ENCODE data around the gene TXNIP.

The TXNIP gene

DNA sequence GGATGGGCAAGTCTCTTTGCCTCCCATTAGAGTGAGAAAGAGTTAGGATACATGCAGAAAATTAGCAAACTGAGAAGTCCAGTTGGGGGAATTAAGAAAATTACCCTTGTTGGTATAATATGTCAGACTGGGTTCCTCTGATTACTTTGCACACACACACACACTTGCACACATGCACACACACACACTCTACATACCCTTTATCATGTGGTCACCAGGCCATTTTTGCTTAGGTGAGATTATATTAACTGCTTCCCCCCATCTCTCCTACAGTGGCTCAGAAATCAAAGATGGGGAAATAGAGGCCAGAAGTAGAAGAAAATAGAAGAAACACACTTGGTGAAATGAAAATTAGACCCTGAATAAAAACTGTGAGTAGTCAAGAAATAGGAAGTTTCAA lies 37.6 kb downstream of the TXNIP start:
- Histone ChIP-seq H4K8ac (ENCODE audit: low read length) (no peak overlapping the region), H3K27ac (ENCODE audit: low read length, poor library complexity, severe bottlenecking) (no peak overlapping the region), H2BK12ac (ENCODE audit: low read length in 2 of 2) (no peak overlapping the region), H3K79me1 (replicated peaks; ENCODE audit: low read length, poor library complexity, severe bottlenecking) (peaks cover 11% of the 10 kb centered on the region), H3K4ac (ENCODE audit: low read depth in 1 of 2, low read length in 2 of 2) (no peak overlapping the region), H2BK5ac (ENCODE audit: low read depth, low read length, poor library complexity, severe bottlenecking) (no peak overlapping the region), H3K23ac (ENCODE audit: low read length in 2 of 2) (no peak overlapping the region), H3K4me1 (ENCODE audit: control insufficient read depth, insufficient read depth, low read depth, low read length) (peaks cover 24% of the 10 kb centered on the region), H3K18ac (ENCODE audit: low read depth in 1 of 2, low read length in 2 of 2) (no peak overlapping the region), H4K91ac (ENCODE audit: low read length) (no peak overlapping the region), H3K36me3 (ENCODE audit: control insufficient read depth in 1 of 2, insufficient read depth in 2 of 2, low read depth in 1 of 2, low read length in 2 of 2) (no peaks in the 10 kb centered on the region), H2BK120ac (ENCODE audit: low read depth, low read length) (no peak overlapping the region), H3K9ac (ENCODE audit: low read length) (peak overlapping the region; percentile 62), H2AFZ (ENCODE audit: low read depth, low read length) (no peak overlapping the region), H3K4me2 (ENCODE audit: low read length, poor library complexity, severe bottlenecking) (no peak overlapping the region), H2BK15ac (ENCODE audit: low read depth, poor library complexity, severe bottlenecking) (no peak overlapping the region), H3K9me3 (ENCODE audit: control insufficient read depth, low read length) (no peaks in the 10 kb centered on the region), H3K4me3 (ENCODE audit: insufficient read depth in 1 of 2, low read depth in 1 of 2, low read length in 2 of 2) (no peak overlapping the region), H3K27me3 (ENCODE audit: control insufficient read depth in 1 of 2, insufficient read depth in 1 of 2, low read length in 2 of 2) (no peaks in the 10 kb centered on the region), H2AK5ac (ENCODE audit: low read length, severe bottlenecking) (no peak overlapping the region), H3K14ac (ENCODE audit: low read length in 2 of 2) (no peak overlapping the region)
- no peak for DNase-seq

DNA sequence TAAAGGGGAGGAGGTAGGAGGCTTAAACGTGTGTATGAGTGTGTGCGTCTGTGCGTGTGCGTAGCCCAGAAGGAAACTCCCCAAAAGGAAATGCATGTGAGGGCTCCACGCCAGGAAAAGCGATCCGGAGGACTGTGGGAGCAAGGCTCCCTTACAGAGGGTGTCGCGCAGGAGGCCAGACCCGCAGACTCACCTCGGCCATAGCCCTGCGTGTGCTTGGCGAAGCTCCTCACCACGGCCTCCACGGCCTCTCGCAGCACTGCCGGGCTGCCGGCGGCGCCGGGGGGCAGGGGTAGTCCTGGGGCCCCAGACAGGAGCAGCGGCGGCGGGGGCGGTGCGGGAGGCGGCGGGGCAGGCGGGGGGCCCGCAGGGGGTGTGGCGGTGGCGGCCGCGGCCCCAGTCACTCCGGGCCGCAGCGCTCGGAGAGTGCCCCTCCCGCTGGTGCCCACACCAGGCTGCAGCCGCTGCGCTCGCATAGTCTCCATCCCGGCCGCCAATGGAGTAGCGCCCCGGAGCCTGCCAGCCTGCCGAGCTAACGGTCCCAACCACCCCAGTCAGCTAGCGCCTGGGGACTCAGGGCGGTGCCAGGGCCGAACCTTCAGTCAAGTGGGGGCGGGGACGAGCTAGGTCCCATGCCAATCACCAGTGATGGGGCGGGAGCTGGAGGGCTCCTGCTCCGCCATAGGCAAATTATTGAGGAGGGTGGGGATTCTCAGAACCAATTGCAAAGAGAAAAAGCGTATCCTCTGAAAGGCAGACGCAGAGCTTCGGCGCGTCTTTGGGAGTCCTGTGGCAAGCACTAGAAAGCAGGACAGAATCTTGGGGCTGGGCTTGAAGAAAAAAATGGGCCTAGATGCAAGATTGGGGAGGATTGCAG lies 38.7 kb downstream of the TXNIP start, which contains the start of gene LIX1L:
Gene LIX1L, minus strand, starts transcription at position 575 of the 877 bp plus-strand sequence. Its CDS starts 90 bp downstream, at position 485.
- DNase-seq: peak; percentile 98
- Histone ChIP-seq H2BK15ac (ENCODE audit: low read depth, poor library complexity, severe bottlenecking) (peak within 1 kb of the TSS; percentile 15), H3K4me3 (ENCODE audit: insufficient read depth in 1 of 2, low read depth in 1 of 2, low read length in 2 of 2) (peak within 1 kb of the TSS; percentile 84 to 90), H3K23ac (ENCODE audit: low read length in 2 of 2) (peak within 1 kb of the TSS in 1 of 2 experiments; percentile 83), H2BK12ac (ENCODE audit: low read length in 2 of 2) (peak within 1 kb of the TSS in 1 of 2 experiments; percentile 93), H3K4me2 (ENCODE audit: low read length, poor library complexity, severe bottlenecking) (peak within 1 kb of the TSS; percentile 66), H3K4ac (ENCODE audit: low read depth in 1 of 2, low read length in 2 of 2) (peak within 1 kb of the TSS; percentile 57 to 92), H3K18ac (ENCODE audit: low read depth in 1 of 2, low read length in 2 of 2) (peak within 1 kb of the TSS; percentile 77 to 96), H2AK5ac (ENCODE audit: low read length, severe bottlenecking) (no peak within 1 kb of the TSS), H2BK120ac (ENCODE audit: low read depth, low read length) (peak within 1 kb of the TSS; percentile 50), H3K36me3 (ENCODE audit: control insufficient read depth in 1 of 2, insufficient read depth in 2 of 2, low read depth in 1 of 2, low read length in 2 of 2) (no peaks in the 10 kb centered on the region), H3K9me3 (ENCODE audit: control insufficient read depth, low read length) (no peaks in the 10 kb centered on the region), H3K4me1 (ENCODE audit: control insufficient read depth, insufficient read depth, low read depth, low read length) (peaks cover 19% of the 10 kb centered on the region), H2BK5ac (ENCODE audit: low read depth, low read length, poor library complexity, severe bottlenecking) (peak within 1 kb of the TSS; percentile 77), H3K27me3 (ENCODE audit: control insufficient read depth in 1 of 2, insufficient read depth in 1 of 2, low read length in 2 of 2) (no peaks in the 10 kb centered on the region), H3K27ac (ENCODE audit: low read length, poor library complexity, severe bottlenecking) (peak within 1 kb of the TSS; percentile 74), H3K9ac (ENCODE audit: low read length) (peak within 1 kb of the TSS; percentile 96), H4K8ac (ENCODE audit: low read length) (peak within 1 kb of the TSS; percentile 78), H3K79me1 (replicated peaks; ENCODE audit: low read length, poor library complexity, severe bottlenecking) (peaks cover 15% of the 10 kb centered on the region), H3K14ac (ENCODE audit: low read length in 2 of 2) (peak within 1 kb of the TSS in 1 of 2 experiments; percentile 99), H4K91ac (ENCODE audit: low read length) (peak within 1 kb of the TSS; percentile 87), H2AFZ (ENCODE audit: low read depth, low read length) (peak within 1 kb of the TSS; percentile 67)
- WGBS: under 1% methylated on average over 43 of the region's 60 CpGs

DNA sequence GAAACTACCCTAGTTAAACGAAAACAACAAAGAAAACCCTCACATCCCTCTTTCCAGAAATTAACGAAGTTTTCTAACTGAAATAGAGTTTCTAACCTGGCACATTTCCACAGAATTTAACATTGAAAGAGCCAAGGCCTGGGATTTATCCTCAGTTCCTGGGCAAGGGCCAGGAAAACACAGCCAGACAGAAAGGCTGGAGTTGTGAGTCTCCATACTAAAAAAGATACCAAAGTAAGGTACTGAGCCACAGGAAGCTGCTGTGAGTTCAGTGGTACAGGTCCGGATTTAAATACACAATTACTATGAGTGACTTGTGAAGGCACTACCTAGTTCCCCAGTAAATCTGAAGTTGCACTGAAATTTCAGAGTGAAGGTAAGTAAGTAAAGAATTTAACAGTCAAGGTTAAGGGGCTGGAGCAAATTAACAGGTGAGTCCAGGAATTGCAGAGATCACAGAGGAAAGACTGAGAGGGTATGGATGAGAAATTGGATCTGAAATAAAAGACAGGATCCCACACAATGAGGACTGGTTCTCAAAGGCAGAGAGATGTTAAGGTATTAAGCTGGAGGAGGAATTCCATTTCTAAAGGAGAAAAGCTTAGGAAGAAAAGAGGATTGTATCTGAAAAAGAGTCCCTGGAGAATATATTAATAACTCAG lies 39.5 kb downstream of the TXNIP start:
- peak; percentile 21 for DNase-seq
- no peaks in the 10 kb centered on the region for H3K9me3 ChIP-seq (ENCODE audit: control insufficient read depth, low read length)
- peaks cover 14% of the 10 kb centered on the region for H3K4me1 ChIP-seq (ENCODE audit: control insufficient read depth, insufficient read depth, low read depth, low read length)
- H2BK5ac ChIP-seq (ENCODE audit: low read depth, low read length, poor library complexity, severe bottlenecking): no peak overlapping the region
- peaks cover 0 to 1% of the 10 kb centered on the region in 2 experiments for H3K36me3 ChIP-seq (ENCODE audit: control insufficient read depth in 1 of 2, insufficient read depth in 2 of 2, low read depth in 1 of 2, low read length in 2 of 2)
- 28% methylated on average over 3 of the region's 3 CpGs for WGBS
- no peak overlapping the region for H2BK15ac ChIP-seq (ENCODE audit: low read depth, poor library complexity, severe bottlenecking)
- H3K4me2 ChIP-seq (ENCODE audit: low read length, poor library complexity, severe bottlenecking): peak overlapping the region; percentile 66
- no peak overlapping the region for H3K23ac ChIP-seq (ENCODE audit: low read length in 2 of 2)
- H3K4me3 ChIP-seq (ENCODE audit: insufficient read depth in 1 of 2, low read depth in 1 of 2, low read length in 2 of 2): peak overlapping the region in 1 of 2 experiments; percentile 90
- H3K18ac ChIP-seq (ENCODE audit: low read depth in 1 of 2, low read length in 2 of 2): no peak overlapping the region
- no peak overlapping the region for H2BK12ac ChIP-seq (ENCODE audit: low read length in 2 of 2)
- H2BK120ac ChIP-seq (ENCODE audit: low read depth, low read length): no peak overlapping the region
- no peak overlapping the region for H2AFZ ChIP-seq (ENCODE audit: low read depth, low read length)
- no peak overlapping the region for H4K91ac ChIP-seq (ENCODE audit: low read length)
- H3K79me1 ChIP-seq (replicated peaks; ENCODE audit: low read length, poor library complexity, severe bottlenecking): peaks cover 13% of the 10 kb centered on the region
- no peak overlapping the region for H3K14ac ChIP-seq (ENCODE audit: low read length in 2 of 2)
- H3K27me3 ChIP-seq (ENCODE audit: control insufficient read depth in 1 of 2, insufficient read depth in 1 of 2, low read length in 2 of 2): no peaks in the 10 kb centered on the region
- H3K27ac ChIP-seq (ENCODE audit: low read length, poor library complexity, severe bottlenecking): peak overlapping the region; percentile 74
- H2AK5ac ChIP-seq (ENCODE audit: low read length, severe bottlenecking): no peak overlapping the region
- peak overlapping the region; percentile 96 for H3K9ac ChIP-seq (ENCODE audit: low read length)
- H4K8ac ChIP-seq (ENCODE audit: low read length): no peak overlapping the region
- no peak overlapping the region for H3K4ac ChIP-seq (ENCODE audit: low read depth in 1 of 2, low read length in 2 of 2)

DNA sequence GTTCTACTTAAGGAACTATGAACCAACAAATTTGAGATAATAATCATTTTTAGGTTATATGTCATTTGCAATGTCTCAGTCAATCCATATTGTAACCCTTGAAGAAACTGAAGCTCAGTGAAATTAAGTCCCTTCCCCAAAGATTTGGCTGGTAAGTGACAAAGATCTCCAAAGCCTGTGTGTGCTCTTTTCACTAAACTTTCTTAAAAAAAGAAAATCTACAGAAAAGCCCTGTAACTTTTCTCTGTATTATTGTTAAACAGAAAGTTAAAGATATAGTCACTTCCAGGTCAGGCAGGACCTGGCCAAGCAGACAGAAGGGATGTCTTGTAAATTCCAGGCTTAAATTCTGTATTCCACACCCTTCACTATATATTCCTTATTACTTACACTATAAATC lies 40.0 kb downstream of the TXNIP start:
- Histone ChIP-seq H3K4me2 (ENCODE audit: low read length, poor library complexity, severe bottlenecking) (peak overlapping the region; percentile 66), H2AK5ac (ENCODE audit: low read length, severe bottlenecking) (no peak overlapping the region), H3K9ac (ENCODE audit: low read length) (peak overlapping the region; percentile 96), H3K18ac (ENCODE audit: low read depth in 1 of 2, low read length in 2 of 2) (no peak overlapping the region), H3K23ac (ENCODE audit: low read length in 2 of 2) (no peak overlapping the region), H3K4ac (ENCODE audit: low read depth in 1 of 2, low read length in 2 of 2) (no peak overlapping the region), H3K27ac (ENCODE audit: low read length, poor library complexity, severe bottlenecking) (no peak overlapping the region), H3K36me3 (ENCODE audit: control insufficient read depth in 1 of 2, insufficient read depth in 2 of 2, low read depth in 1 of 2, low read length in 2 of 2) (peaks cover 0 to 5% of the 10 kb centered on the region in 2 experiments), H2BK15ac (ENCODE audit: low read depth, poor library complexity, severe bottlenecking) (no peak overlapping the region), H2BK12ac (ENCODE audit: low read length in 2 of 2) (no peak overlapping the region), H3K27me3 (ENCODE audit: control insufficient read depth in 1 of 2, insufficient read depth in 1 of 2, low read length in 2 of 2) (no peaks in the 10 kb centered on the region), H3K4me3 (ENCODE audit: insufficient read depth in 1 of 2, low read depth in 1 of 2, low read length in 2 of 2) (peak overlapping the region in 1 of 2 experiments; percentile 90), H2BK5ac (ENCODE audit: low read depth, low read length, poor library complexity, severe bottlenecking) (no peak overlapping the region), H3K14ac (ENCODE audit: low read length in 2 of 2) (no peak overlapping the region), H2BK120ac (ENCODE audit: low read depth, low read length) (no peak overlapping the region), H4K91ac (ENCODE audit: low read length) (no peak overlapping the region), H3K4me1 (ENCODE audit: control insufficient read depth, insufficient read depth, low read depth, low read length) (peaks cover 9% of the 10 kb centered on the region), H3K79me1 (replicated peaks; ENCODE audit: low read length, poor library complexity, severe bottlenecking) (peaks cover 15% of the 10 kb centered on the region), H3K9me3 (ENCODE audit: control insufficient read depth, low read length) (no peaks in the 10 kb centered on the region), H4K8ac (ENCODE audit: low read length) (no peak overlapping the region), H2AFZ (ENCODE audit: low read depth, low read length) (no peak overlapping the region)
- DNase-seq: no peak

All from mesenchymal stem cell (in vitro differentiated cells and primary cell).